8988T (cell line): ENCODE results near the gene JPT2.
"Not testable (repeated sequence)": the region's sequence is repeated elsewhere in the genome, so short reads cannot be mapped to it uniquely, and the experiment has no call there.

Source experiments
- DNase-seq: peaks from one replicate; pipeline ENCODE4 v3.0.0; 2011

The JPT2 gene

GRCh38 chr16:1677339-1677738, 740 bp upstream of the JPT2 start:
- DNase-seq, result no peak

DNA sequence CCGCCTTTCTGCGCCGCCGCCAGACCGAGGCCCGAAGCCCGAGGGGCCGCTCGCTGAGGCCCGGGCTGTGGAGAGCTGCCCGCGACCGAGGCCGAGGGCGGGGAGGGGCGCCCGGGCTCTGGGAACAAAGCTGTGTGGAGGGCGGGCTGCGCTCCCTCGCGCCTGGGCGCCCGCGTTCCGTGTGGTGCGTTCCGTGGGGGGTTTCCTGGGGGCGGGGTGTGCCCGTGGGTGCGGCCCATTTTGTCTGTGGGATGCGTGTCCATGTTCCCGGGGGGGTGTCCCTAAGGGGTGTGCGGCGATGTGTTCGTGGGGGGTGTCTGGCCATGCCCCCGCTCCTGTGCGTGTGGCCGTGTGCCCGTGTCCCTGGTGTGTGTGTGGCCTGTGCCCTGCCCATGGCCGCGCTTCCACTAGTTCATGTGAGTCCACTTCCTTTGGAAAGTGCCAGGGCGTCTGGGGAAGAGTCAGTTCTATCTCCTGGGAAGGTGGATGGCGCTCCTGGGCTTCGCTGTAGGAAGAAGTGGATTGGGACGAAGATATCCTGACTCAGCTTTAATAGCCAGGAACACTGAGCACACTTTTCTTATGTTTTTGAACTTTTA, 520 bp downstream of the JPT2 start:
- DNase-seq, result no peak

GRCh38 chr16:1680361-1680760, 2.3 kb downstream of the JPT2 start:
- no peak for DNase-seq

- DNase-seq, result no peak
These were observed 3.0 kb downstream of the JPT2 start for GRCh38 chr16:1681032-1681431.

DNA sequence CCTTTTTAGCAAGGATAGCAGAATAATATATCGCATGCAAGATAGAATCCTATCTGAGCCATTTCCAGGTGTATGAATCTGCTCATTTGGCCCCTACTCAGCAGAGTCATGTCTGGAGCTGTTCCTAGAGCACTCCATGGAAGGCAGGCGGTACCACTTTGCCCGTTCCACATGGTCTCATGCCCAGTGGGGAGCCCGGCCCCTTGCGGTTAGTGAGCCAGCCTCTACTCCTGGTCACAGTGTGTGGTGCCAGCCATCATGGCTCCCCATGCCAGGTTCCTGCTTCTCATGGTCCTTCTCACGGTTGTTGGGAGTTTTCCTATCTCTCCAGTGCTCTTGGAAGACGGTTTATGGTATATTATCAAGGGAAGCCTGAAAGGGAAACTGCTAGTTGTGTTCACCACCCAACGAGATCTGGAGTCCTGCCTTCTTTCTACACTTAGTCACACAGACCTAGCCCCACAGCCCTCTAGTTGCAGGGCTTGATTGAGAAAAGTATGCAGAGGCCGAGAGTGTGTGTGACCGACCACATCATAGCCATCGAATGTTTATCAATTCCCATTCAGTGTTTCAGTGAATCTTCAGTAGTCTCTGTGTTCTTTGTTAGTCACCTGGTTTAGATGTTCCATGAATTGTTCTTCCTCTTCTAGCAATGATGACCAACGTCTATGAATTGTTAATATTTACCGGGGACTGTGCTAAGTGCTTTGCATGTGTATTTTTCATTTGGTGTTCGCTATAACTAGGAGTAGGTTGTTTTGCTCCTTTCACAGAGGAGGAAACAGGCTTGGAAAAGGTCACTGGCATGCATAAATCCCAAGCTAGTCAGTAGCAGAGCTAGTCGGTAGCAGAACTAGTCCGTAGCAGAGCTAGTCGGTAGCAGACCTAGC, 9.6 kb downstream of the JPT2 start:
- DNase-seq, result no peak

GRCh38 chr16:1688807-1689560, 10.9 kb downstream of the JPT2 start:
- no peak for DNase-seq

- DNase-seq, result no peak
These were observed 11.8 kb downstream of the JPT2 start for GRCh38 chr16:1689853-1690252.

- no peak for DNase-seq
These were observed 12.7 kb downstream of the JPT2 start for GRCh38 chr16:1690810-1691209.

DNA sequence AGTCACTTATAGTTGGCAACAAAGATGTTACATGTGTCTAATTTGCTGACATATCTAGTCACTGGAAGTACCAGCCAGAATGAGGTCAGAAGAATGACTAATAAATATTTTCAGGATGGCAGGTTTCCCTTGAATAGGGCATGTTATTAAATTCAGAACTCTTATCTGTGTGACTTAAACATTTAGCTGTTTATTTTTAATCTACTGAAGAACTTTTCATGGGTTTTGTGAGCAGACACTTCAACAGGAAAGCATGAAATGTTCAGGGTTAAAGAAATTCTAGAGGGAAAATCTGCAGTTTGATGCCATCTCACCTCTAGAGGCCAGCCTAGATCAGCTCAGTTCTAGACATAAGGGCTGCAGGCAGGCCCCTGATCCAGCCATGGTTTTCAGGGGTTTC, 13.2 kb downstream of the JPT2 start:
- no peak for DNase-seq

DNA sequence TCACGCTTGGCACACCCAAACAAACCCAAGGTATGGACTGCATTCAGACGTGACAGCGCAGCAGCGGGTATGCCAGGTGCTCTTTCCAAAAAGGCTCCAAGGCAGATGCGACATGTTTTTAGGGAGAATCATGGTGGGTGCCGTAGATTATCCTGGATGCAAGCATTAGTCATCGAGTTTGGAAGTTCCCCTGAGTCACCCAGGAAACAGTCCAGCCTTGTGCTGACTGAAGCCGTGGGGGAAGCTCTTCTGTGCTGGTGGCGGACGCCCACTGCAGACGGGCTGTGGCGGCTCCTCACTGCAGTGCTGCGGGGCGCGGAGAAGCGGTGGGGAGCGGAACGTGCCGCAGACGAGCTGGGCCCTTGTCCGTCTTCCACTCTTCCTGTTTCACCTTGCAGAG, 13.9 kb downstream of the JPT2 start:
- peak; percentile 42 for DNase-seq

DNA sequence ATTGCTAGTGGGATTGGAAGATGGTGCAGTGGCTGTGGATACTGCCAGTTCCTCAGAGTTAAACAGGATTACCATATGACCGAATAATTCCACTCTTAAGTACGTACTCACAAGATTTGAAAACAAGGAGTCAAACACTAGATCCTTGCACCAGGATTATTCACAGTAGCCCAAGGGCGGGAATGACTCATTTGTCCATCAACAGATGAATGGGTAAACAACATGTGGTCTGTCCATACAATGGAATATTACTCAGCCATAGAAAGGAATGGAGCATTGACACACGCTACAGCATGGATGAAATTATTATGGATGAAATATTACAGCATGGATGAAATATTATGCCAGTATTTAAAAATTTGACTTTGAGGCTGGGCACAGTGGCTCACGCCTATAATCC, 18.8 kb downstream of the JPT2 start:
- no peak for DNase-seq

DNA sequence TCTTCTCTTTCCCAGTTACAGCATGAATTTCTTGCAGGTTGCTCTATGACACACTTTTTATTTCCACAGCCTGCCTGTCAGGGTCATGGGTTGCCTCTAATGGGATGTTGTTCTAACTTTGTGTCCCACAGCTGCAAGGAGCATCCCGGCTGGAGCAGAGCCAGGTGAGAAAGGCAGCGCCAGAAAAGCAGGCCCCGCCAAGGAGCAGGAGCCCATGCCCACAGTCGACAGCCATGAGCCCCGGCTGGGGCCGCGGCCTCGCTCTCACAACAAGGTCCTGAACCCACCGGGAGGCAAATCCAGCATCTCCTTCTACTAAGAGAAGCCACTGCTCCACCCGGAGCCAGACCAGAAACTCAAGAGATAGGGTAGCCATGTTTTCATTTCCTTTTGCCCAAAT, 20.6 kb downstream of the JPT2 start:
- DNase-seq, result no peak

DNA sequence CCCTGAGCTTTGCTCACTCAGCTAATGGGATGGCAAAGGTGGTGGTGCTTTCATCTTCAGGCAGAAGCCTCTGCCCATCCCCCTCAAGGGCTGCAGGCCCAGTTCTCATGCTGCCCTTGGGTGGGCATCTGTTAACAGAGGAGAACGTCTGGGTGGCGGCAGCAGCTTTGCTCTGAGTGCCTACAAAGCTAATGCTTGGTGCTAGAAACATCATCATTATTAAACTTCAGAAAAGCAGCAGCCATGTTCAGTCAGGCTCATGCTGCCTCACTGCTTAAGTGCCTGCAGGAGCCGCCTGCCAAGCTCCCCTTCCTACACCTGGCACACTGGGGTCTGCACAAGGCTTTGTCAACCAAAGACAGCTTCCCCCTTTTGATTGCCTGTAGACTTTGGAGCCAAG, 22.2 kb downstream of the JPT2 start:
- no peak for DNase-seq

DNA sequence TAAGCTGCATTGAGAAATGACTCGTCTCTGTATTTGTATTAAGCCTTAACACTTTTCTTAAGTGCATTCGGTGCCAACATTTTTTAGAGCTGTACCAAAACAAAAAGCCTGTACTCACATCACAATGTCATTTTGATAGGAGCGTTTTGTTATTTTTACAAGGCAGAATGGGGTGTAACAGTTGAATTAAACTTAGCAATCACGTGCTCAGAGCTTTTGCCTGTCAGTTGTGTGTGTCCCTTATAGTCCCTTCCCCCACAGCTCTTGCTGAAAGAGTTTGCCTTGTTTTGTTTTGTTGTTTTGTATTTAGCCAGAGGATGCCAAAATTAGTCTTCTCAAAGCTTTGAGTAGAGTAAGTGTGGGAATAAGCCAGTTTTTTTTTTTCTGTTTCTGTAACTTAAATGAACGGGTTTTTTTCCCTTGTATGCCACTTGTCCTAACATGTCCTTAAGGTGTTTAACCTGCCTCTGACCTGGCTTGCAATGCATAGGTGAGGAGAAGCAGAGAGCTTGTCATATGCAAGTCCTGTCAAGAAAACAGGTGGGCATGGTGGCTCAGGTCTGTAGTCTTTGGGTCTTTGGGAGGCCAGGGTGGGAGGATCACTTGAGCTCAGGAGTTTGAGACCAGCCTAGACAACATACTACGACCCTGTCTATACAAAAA, 23.3 kb downstream of the JPT2 start:
- DNase-seq, result no peak

DNA sequence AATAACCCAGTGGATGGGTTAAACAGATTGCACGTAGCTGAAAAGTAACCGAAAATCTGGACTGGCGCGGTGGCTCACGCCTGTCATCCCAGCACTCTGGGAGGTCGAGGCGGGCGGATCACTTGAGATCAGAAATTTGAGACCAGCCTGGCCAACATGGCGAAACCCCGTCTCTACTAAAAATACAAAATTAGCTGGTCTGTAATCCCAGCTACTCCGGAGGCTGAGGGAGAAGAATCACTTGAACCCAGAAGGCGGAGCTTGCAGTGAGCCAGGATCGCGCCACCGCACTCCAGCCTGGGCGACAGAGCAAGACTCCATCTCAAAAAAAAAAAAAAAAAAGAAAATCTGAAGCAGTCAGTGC, 27.2 kb downstream of the JPT2 start:
- DNase-seq, result not testable (repeated sequence)

DNA sequence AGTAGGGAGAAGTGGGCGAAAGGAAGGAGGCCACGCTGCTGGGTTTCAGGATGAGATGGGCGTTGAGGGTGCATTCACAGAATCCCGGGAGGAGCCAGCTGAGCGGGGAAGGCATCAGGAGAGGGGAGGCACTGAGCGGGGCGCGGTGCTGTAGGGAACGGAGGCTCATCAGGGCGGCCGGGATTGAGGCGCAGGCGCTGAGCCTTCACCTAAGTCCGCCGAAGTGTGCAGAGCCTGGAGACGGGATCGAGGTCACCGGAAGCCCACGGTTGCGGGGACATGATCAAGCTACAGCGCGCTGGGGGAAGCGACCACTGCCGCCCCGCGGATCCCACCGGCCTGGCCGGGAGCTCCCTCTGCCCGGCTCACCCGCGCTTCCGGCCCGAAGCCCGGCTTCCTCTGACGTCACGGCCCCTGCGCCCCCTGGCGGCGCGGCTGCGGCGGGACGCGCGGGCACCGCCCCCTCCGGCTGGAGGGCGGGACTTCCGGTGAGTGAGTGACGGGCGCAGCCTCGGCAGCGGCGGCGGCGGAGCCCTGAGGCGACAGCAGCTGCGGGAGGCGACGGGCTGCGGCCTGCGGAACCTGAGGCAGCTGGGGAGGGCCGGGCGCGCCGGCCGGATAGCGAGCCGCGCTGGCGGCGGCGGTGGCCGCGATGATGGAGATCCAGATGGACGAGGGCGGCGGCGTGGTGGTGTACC, 27.8 kb downstream of the JPT2 start, which contains the start of gene MAPK8IP3:
MAPK8IP3 (plus strand) TSS at position 508 of the 698 bp plus-strand sequence; CDS start at position 653, 145 bp downstream.
- peak; percentile 86 for DNase-seq

DNA sequence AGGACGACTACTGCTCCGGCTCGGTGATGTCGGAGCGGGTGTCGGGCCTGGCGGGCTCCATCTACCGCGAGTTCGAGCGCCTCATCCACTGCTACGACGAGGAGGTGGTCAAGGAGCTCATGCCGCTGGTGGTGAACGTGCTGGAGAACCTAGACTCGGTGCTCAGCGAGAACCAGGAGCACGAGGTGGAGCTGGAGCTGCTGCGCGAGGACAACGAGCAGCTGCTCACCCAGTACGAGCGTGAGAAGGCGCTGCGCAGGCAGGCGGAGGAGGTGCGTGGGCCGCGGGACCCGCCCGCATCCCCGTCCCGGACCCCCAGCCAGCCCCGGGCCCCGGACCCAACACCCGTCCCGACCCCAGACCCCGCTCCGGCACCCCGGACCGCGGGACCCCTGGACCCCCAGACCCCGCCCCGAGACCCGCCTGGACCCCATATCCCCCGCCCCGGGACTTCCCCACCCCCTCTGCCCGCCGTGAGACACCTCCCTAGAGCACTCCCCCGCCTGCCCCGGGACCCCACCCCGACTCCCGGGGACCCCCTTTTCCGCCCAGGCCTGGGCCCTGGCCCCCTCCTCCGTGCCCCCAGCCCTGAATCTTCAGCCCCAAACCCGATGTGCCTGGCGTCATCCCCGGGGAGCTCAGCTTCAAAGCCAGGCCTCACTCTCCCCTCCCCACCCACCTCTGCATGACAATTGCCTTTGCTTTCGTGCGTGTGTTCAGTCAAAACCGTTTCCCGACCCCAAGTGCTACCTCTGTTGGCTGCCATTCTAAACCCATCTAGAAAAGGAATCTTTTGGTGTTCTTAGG, 28.5 kb downstream of the JPT2 start:
- DNase-seq, result no peak

- DNase-seq, result no peak
These were observed 29.2 kb downstream of the JPT2 start for GRCh38 chr16:1707193-1707790.

DNA sequence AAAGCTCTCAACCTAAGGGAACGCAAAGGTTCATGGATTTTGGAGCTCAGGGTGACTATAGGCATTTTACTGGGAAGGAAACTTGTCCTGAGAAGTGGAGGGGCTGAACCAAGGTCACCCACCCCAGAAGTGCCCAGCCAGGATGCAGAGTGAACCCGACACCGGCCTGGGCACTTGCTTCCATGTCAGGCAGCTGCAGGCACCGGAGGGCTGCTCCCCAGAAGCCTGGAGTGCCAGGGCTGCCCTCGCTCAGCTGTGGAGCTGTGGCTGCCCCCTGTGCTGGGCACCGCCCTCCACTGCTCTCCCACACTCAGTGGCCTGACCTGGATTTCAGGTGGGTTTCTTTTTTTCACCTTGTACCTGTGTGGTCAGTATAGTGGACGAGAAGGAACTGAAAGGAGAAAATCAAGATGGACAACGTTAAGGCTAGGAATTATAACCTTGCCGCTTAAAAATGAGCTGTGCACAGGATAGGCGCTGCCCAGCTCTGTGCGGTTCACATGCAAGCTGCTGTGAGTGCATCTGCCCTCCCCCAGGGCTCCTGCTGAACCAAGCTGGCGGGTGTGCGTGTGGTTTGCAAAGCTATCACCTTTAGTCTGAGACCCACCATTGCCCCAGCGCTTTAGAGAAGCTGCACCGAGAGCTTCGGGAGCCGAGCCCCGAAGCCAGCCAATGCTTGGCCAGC, 30.1 kb downstream of the JPT2 start:
- DNase-seq, result no peak

DNA sequence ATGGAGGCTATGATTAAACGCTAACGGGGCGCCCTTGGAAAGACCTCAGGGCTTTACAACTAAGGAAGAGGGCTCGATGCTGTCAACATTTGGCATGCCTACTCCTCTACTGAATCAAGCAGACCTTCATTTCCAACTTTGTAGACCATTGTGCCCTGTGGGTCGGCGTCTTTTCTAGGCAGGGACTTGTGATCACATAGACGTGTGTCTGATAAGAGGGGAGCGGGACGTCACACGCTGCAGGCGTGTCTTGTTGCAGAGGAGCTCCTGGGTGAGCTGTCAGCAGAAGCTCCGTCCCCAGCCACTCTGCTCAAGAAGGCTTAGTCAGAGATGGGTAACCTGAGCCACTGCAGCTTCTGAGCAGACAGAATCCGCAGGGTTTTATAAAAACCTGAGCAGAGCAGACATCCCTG, 30.7 kb downstream of the JPT2 start:
- DNase-seq, result no peak

DNA sequence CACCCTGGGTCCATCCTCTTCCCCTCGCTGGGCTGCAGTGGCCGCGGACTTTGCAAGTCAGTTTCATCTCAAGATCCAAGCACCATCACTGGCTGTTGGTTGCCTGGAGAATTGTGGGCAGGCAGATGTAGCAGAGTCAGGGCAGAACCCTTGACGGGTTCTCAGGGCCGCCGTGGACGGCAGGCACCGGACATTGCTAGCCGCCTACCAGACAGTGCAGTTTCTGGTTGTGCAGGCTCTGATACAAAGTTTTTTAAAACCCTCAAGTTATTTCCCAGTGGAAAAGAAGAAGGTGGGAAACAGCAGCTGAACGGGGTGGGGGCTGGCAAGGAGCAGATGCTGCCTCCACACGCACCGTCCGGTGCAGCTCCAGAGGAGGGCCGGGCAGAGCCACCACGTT, 31.3 kb downstream of the JPT2 start:
- no peak for DNase-seq
